Omental fat pad (tissue), 4 donors: ENCODE data around the gene MYH10. TPM values are rescaled to one million over a fixed set of nuclear protein-coding genes. Genes with fewer than 3 reads are reported as not detected.

Experiments
- ATAC-seq: fragments of 150-250 bp; one replicate; pipeline ENCODE4 v1.9.1; 2016; ENCODE audit warnings: mild to moderate bottlenecking, moderate library complexity; ENCODE audit not compliant: low FRiP score
- DNase-seq: peaks from one replicate; pipeline ENCODE4 v3.0.0-alpha.2; 2019; ENCODE audit warnings: low spot score
- CTCF ChIP-seq, 3 donors: fragments of 450-650 bp; IDR thresholded peaks; one replicate each; pipeline ENCODE4 v1.5.1; 2016 to 2017; ENCODE audit warnings: antibody characterized with exemption in 3 of 3, mild to moderate bottlenecking in 3 of 3, moderate library complexity in 2 of 3
- total RNA-seq, 4 donors: library from RNA; depleted of rRNA; stranded (reverse); fragments of >200 nt; gene quantifications; one replicate each; pipeline ENCODE4 v1.1.0, GENCODE V29; 2016

Gene MYH10
- total RNA-seq, 4 donors from 2014 or later, result 41.1 to 99.3 (median 51.8) TPM

GRCh38 chr17:8599351-8600011, 31.0 kb downstream of the MYH10 start:
- no peak for TF ChIP-seq CTCF (IDR thresholded peaks at IDR 0.05)
- no peak for ATAC-seq
- no peak for DNase-seq

GRCh38 chr17:8598913-8599312, 31.6 kb downstream of the MYH10 start:
- no peak for DNase-seq
- ATAC-seq, result no peak
- no peak for TF ChIP-seq CTCF (IDR thresholded peaks at IDR 0.05)

GRCh38 chr17:8593830-8594229, 36.7 kb downstream of the MYH10 start:
- DNase-seq (no peak), ATAC-seq (no peak)
- no peak for TF ChIP-seq CTCF (IDR thresholded peaks at IDR 0.05)

- no peak for DNase-seq
- ATAC-seq, result no peak
- no peak for TF ChIP-seq CTCF (IDR thresholded peaks at IDR 0.05)
Measured at GRCh38 chr17:8593276-8593675, 37.2 kb downstream of the MYH10 start.

GRCh38 chr17:8588877-8589554, 41.5 kb downstream of the MYH10 start:
- ATAC-seq (no peak), DNase-seq (no peak)
- TF ChIP-seq CTCF (IDR thresholded peaks at IDR 0.05), result no peak

- TF ChIP-seq CTCF (IDR thresholded peaks at IDR 0.05), result no peak
- DNase-seq (no peak), ATAC-seq (no peak)
Measured at GRCh38 chr17:8586766-8587165, 43.8 kb downstream of the MYH10 start.

GRCh38 chr17:8585911-8586310, 44.6 kb downstream of the MYH10 start:
- TF ChIP-seq CTCF (IDR thresholded peaks at IDR 0.05), result no peak
- ATAC-seq, result no peak
- no peak for DNase-seq
